GM19193 (cell line): ENCODE data around the gene FBXO31.

ENCODE experiments used
- POLR2A ChIP-seq: IDR thresholded peaks from 4 replicates; pipeline ENCODE4 v1.6.1; 2011; ENCODE audit not compliant: insufficient read depth, insufficient read length; ENCODE audit errors: extremely low read depth

Gene FBXO31

DNA sequence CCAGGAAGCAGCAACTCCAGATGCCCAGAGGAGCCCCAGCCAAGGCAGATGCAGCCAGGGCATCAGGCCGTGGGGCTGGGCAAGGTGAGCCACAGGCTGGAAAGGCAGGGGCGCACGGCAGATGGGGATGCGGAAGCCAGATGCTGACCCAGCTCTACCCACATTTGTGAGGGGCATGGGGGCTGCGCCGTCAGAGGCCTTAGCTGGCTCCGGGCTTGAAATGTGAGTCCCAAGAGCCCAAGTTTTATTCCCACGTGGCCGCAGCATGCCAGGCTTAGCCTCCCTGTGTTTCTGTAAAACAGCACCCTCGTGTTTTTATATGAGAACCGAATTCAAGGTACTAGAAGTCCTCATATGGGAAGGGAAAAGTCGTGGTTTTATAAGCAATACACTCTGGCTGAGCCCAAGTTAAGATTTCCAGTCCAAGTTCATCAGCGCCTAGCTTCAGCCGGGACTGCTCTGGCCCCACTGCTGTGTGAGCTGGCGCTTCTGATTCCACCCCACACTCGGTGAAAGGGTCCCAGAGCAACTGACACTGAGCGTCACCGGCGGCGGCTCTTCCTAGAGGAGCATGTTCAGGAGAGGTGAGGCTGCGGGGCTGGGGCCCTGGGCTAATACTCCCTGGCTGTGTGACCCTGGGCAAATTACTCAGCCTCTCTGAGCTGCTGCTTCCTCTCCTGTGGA, 59.7 kb downstream of the FBXO31 start:
- TF ChIP-seq POLR2A, result no peak

DNA sequence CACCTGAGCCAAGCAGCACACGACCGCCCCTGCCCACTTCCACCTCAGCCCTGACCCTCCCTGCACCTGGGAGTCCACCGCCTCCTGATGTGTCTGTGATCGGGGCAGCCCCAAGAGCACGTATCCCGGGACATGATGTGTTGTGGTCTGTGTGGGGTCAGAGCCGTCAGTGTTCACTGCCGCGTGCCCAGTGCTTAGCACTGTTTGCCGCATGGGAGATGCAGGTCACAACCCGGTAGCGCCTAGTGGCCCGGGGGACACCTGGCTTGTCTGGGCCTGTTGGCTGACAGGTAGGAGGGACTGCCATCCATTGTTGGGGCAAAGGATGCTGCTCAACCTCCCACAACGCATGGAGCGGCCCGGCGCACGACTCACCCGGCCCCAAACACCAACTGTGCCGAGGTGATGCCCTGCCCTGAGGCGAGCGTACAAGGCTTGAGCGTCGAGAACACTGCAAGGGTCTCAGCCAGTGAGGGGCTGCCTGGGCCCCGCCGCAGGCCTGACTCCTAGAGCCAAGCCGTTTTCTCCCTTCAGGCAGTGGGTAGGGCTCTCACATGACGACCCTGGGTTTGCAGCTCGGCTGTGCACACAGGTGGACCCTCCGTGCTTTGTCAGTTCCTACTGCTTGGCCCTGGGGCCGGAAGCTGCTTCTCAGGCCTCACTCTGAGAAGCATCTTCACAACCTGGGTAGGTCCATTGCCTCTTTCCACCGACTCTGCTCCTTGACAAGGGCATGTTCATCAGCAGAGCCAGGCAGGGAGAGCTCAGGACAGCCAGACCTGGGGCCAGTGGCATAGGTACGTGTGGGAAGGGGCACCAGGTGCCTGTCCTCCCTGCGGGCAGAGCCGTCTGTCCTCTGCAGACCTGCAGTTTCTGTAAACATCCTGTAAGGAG, 60.5 kb downstream of the FBXO31 start:
- TF ChIP-seq POLR2A, result no peak

DNA sequence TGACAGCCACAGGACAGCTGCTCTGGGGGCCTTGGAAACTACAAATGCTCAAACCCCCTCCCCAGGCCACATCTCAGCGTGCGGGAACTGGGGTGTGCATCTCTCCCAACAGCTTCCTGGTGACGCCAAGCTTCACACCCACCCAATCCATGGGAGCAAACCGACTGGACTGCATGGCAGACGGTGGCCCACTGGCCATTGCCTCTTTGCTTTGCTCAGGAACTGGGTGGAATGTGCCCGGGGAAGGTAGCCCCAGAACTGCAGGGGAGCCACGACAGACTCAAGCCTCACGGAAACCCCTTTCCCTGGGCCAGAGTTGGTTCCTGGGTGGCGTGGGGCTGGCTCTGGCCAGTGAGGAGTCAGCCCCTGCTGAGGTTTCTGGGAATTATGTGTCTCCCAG, 61.2 kb downstream of the FBXO31 start:
- no peak for TF ChIP-seq POLR2A

DNA sequence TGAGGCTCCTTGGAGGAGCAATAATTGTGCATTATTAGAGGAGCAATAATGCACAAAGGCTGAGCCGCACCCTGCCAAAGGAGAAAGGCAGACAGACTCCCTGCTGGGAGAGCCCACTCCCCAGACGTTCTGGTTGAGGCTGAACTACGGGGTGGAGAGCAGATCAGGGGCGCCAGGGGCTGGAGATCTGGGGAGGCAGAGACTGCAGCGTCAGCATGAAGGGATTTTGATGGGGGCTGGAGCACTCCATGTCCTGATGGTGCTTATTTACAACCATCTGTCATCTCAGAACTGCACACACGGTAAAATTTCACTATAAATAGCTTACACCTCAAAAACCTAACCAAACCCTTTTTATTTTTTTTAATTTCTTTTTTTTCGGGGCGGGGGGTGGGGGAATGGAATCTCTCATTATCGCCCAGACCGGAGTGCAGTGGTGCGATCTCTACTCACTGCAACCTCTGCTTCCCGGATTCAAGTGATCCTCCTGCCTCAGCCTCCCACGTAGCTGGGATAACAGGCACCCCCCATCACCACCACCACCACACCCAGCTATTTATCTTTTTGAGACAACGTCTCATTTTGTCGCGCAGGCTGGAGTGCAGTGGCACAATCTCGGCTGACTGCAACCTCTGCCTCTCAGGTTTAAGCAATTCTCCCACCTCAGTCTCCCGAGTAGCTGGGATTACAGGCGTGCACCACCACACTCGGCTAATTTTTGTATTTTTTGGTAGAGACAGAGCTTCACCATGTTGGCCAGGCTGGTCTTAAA, 62.1 kb downstream of the FBXO31 start:
- no peak for TF ChIP-seq POLR2A

DNA sequence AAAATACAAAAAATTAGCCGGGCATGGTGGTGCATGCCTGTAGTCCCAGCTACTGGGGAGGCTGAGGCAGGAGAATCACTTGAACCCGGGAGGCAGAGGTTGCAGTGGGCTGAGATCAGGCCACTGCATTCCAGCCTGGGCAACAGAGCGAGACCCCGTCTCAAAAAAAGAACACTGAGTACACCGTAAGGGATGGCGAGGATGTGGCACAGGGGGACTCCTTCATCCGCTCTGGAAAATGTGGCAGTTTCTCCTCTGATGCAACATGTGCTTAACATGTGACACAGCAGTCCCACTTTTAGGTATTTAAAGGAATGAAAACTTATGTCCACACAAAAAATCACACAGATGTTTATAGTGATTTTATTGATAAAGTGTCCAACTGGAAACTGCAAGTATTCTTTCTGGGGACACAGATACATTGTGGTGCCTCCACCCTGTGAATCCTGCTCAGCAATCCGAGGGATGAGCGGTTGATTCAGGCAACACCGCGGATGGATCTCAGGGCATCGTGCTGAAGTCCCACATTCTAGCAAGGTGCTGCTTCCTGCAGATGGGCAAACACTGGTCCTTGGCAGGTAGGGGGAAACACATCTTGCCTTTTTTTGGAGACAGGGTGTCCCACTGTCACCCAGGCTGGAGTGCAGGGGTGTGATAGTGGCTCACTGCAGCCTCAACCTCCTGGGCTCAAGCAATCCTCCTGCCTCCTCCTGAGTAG, 62.9 kb downstream of the FBXO31 start:
- TF ChIP-seq POLR2A, result no peak

DNA sequence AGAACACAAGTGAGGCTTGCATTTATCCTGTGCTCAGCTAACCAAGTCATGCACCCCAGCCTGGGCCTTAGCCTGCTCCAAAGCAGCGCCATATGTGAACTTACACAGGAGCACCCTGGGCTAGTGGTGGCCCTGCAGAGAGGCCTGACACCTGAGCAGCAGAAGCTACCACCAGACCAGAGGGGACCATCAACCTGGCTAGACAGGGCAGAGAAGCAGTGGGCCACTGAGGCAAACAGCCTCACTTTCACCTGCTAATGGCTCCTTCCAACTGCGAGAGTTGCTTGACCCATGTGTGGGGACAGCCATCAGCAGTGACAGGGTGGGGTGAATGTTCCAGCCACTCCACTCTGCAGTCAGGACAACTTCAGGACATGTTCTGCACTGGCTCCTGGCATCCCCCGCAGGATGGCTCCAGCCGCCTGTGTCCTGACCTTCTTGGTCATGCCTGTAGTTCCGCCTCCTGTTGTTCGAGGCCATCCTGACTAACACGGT, 63.5 kb downstream of the FBXO31 start:
- TF ChIP-seq POLR2A, result no peak

DNA sequence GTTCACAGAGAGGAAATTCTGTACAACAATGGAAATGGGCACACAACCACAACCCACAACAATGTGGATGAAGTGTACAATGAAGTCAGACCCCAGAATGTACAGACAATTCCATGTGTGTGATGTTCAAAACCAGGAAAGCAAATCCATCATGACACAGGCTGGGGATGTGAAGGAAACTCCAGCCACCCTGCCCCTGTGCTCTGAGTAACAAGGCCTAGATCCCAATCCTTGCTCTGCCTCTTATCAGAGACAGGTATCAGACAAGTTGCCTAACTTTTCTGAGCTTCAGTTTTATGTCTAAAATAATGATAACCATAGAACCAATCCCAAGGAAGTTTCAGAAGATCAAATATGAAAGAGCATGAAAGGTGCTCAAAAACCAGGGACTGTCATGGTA, 64.6 kb downstream of the FBXO31 start:
- TF ChIP-seq POLR2A, result no peak

DNA sequence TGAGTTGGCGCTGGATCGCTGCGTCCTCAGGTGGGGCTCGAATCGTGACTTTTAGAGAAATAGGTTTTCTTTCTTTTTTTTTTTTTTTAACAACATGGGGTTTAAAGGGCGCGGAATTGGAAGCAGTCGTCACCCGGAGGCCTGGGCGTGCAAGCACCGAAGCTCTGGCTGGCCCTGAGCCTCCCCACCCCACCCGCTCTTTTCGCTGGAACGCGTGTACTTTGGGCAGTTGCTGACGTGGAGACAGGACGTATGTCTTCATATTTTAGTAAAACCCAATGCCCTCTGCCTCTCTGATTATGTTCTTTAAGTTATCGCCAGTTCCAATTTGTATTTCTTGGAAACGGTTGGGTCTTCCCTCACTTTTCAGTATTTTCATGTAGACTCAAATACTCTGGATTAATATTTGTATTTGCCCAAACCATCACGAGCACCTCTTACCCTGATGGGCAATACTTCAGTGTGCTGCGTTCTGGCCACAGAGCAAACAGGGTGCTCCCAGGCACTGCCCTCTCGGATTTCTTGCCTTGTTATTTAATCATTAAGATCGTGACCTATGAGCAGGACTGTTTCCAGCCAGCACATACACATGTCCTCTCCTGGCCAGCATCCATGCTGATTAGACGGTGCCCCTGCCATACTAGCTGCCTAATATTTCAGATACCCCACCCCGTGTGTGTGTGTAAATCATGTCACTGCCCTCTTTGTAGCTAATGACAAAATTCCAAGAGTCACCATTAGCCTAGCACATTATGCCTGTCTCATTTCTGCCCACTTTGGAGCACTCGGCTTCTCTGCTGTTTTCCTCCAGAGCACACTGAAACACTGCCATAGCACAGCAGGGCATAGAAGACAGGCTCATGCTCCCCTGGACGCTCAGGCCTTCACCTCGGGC, 65.6 kb downstream of the FBXO31 start:
- TF ChIP-seq POLR2A, result no peak

DNA sequence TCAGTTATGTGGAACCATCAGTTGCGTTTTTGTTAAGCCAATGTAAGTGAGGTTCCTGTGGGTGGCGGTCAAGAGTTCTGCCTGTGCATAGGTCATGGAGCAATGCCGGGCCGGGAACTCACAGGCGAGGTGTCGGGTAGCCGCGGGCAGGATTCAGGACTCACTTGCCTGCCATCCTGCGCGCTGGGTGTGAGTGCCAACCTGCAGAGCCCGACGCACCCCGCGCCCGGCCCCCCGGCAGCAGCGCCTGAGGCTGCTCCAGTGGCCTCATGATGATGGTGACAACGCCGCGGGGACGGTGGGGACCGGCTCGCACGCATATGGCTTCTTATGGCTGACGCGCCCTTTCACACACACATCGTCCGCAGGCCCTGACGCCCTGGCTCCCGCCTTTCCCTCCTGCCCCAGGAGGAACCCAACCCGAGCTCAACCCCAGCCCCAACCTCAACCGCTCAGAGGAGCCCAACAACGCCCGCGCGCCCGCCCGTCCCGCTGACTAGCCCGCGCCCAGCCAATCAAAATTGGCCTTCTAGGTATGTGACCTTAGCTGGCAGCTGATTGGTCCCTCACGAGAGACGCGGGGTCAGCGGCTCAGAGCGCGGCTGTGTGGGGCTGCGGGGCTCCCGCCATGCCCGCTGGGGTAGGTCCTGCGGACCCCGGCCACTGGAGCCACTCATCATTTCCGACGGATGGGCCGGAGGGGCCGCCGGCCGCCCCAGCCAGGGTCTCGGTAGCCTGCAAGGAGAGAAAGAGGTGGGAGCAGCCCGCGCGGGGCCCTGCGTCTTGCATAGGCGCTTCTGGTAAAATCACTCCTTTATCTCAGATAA, 66.4 kb downstream of the FBXO31 start, which contains the start of gene C16orf95:
TSS of gene C16orf95 (minus strand) at position 470 of the 827 bp plus-strand sequence. CDS start at position 320, 150 bp downstream.
- TF ChIP-seq POLR2A, result peak; percentile 91

DNA sequence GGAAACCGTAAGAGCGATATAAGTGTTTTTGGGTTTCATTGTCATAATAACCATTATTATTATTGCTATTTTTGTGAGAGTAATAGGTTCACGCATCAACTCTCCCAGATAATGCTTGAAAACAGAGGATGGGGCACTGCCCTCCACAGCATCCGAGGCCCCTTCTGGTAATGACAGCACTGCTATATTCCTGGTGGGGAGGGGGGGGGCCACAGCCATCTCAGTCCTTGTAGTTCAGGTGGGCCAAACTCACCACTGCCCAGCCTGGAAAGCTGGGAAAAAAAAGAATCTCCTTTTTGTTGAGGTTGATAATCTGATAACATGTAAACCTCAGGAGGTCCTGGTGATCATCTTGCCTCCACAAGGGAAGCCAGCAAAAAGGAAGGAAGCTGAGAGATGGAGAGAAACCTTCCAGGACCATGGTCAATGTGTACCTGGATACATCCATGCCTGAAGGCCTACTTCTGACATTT, 67.1 kb downstream of the FBXO31 start:
- no peak for TF ChIP-seq POLR2A

DNA sequence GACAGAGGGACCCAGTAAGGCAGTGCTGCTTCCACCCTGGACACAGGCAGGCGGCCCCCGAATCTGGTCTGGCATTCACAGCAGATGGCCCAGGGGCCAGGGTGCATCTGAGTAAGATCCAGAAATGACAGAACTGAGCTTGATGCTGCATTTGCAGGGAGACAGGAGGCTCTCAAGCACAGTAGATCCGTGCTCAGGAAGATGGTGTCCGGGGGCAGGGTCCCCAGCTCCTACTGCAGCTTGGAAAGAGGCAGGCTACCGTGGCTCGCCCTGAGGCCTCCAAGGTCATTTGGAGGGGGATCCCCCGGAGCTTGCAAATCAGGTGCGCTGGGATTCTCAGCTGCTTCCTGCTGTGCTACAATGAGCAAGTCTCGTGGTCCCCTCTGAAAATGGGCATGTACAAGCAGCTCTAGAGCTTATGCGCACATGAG, 68.6 kb downstream of the FBXO31 start:
- TF ChIP-seq POLR2A, result no peak

DNA sequence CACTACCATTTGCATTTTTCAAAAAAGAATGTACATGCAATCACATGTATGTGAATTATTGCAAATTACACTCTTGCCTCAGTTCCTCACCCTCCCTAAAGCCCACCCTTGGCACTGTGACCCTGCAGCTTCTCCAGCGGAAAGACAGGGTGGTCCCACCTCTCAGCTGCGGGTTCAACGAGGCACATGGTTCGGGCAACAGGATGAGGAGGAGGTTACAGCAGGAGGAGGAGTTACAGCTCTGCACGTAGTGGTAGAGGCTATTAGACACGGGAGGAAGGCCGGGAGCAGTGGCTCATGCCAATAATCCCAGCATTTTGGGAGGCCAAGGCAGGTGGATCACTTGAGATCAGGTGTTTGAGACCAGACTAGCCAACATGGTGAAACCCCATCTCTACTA, 71.6 kb downstream of the FBXO31 start:
- TF ChIP-seq POLR2A, result no peak
